Upper lobe of left lung (tissue), 6 donors: ENCODE measurements around the gene IL22RA2. TPM values are rescaled to one million over a fixed set of nuclear protein-coding genes. Genes with fewer than 3 reads are reported as not detected.

Source experiments
- ATAC-seq, 2 donors: fragments of 200-7000 bp; cut with Tn5 transposase; one replicate each; pipeline ENCODE4 v1.9.1; 2022; ENCODE audit warnings: mild to moderate bottlenecking in 2 of 2, moderate library complexity in 2 of 2; ENCODE audit not compliant: low FRiP score in 2 of 2
- DNase-seq, 2 donors: peaks; one replicate each; pipeline ENCODE4 v3.0.0-alpha.2; 2019 to 2020
- H3K27ac ChIP-seq, 4 donors: fragments of 200-600 bp; sonication (generic); one replicate each; pipeline ENCODE4 v1.5.1; 2016 to 2019
- H3K27me3 ChIP-seq, 4 donors: fragments of 200-600 bp; sonication (generic); one replicate each; pipeline ENCODE4 v1.5.1; 2017 to 2019
- H3K36me3 ChIP-seq, 4 donors: fragments of 200-600 bp; sonication (generic); one replicate each; pipeline ENCODE4 v1.5.1; 2016 to 2019
- H3K4me1 ChIP-seq, 4 donors: fragments of 200-600 bp; sonication (generic); one replicate each; pipeline ENCODE4 v1.5.1; 2018 to 2019
- H3K4me3 ChIP-seq, 4 donors: fragments of 200-600 bp; sonication (generic); one replicate each; pipeline ENCODE4 v1.5.1; 2017 to 2019; ENCODE audit warnings: mild to moderate bottlenecking in 2 of 4, moderate library complexity in 1 of 4
- H3K9me3 ChIP-seq, 4 donors: fragments of 200-600 bp; sonication (generic); one replicate each; pipeline ENCODE4 v1.5.1; 2018 to 2019
- CTCF ChIP-seq, 6 experiments: fragments of 450-650 bp in 4 of 6; fragments of 200-600 bp in 2 of 6; sonication (generic) in 2 of 6; IDR thresholded peaks; one replicate each; pipeline ENCODE4 v1.5.1; 2016 to 2019; ENCODE audit warnings: antibody characterized with exemption in 6 of 6
- EP300 ChIP-seq, 4 donors: sonication (generic); formaldehyde crosslinking; IDR thresholded peaks; one replicate each; pipeline ENCODE4 v1.5.1; 2017; ENCODE audit warnings: antibody characterized with exemption in 4 of 4, control low read depth in 2 of 4
- POLR2A ChIP-seq, 4 donors: fragments of 450-650 bp; IDR thresholded peaks; one replicate each; pipeline ENCODE4 v1.5.1; 2016 to 2017; ENCODE audit warnings: antibody characterized with exemption in 4 of 4, mild to moderate bottlenecking in 2 of 4
- POLR2AphosphoS5 ChIP-seq, 2 donors: sonication (generic); formaldehyde crosslinking; IDR thresholded peaks; one replicate each; pipeline ENCODE4 v1.5.1; 2017; ENCODE audit warnings: antibody characterized with exemption in 2 of 2
- whole genome bisulfite sequencing, 2 donors: methylation state at CpG; one replicate each; pipeline ENCODE4 v1.1.5; 2017 to 2018; 5-methylcytosine and 5-hydroxymethylcytosine counted together
- total RNA-seq, 6 donors: library from RNA; depleted of rRNA in 4 of 6; stranded (reverse); fragments of >200 nt in 4 of 6; gene quantifications; one replicate each; pipeline versions ENCODE4 v1.1.0 to v1.2.1, GENCODE V29; 2016 to 2021
- donor health status: DM: no; HTN: no; CAD: no; lungs with moderate emphysema.
- donor health status: DM: no; HTN: yes; CAD: no; lungs with severe emphysema.

IL22RA2 gene
- total RNA-seq, 6 donors from 2014 or later, result not detected

GRCh38 chr6:137181891-137182653 is 8.6 kb upstream of the IL22RA2 start:
- ATAC-seq (no peak), DNase-seq (no peak)
- Histone ChIP-seq H3K4me3 (no peak overlapping the region), H3K27ac (no peak overlapping the region), H3K9me3 (peaks cover 19 to 42% (median 36%) of the 10 kb centered on the region in 4 donors), H3K27me3 (no peaks in the 10 kb centered on the region), H3K36me3 (no peaks in the 10 kb centered on the region), H3K4me1 (no peaks in the 10 kb centered on the region)
- TF ChIP-seq CTCF (IDR thresholded peaks at IDR 0.05) (no peak), POLR2A (IDR thresholded peaks at IDR 0.05) (no peak), EP300 (IDR thresholded peaks at IDR 0.05) (no peak), POLR2AphosphoS5 (IDR thresholded peaks at IDR 0.05) (no peak)
- 80 to 87% methylated on average over 3 of the region's 3 CpGs for WGBS, 2 donors

- WGBS, 2 donors, result 90 to 91% methylated on average over 1 of the region's 1 CpG
- H3K4me1 ChIP-seq, result no peaks in the 10 kb centered on the region
Measured at GRCh38 chr6:137177611-137178010, 4.2 kb upstream of the IL22RA2 start.

GRCh38 chr6:137176729-137177128 is 3.3 kb upstream of the IL22RA2 start:
- TF ChIP-seq EP300 (IDR thresholded peaks at IDR 0.05) (no peak), POLR2A (IDR thresholded peaks at IDR 0.05) (no peak), POLR2AphosphoS5 (IDR thresholded peaks at IDR 0.05) (no peak), CTCF (IDR thresholded peaks at IDR 0.05) (no peak)
- H3K4me1 ChIP-seq, result no peaks in the 10 kb centered on the region
- peaks cover 0 to 5% (median 4%) of the 10 kb centered on the region in 4 donors for H3K9me3 ChIP-seq
- WGBS, 2 donors, result 91% methylated on average over 5 of the region's 5 CpGs
- DNase-seq, result no peak
- H3K27ac ChIP-seq, result no peak overlapping the region
- H3K27me3 ChIP-seq, result no peaks in the 10 kb centered on the region
- H3K4me3 ChIP-seq, result no peak overlapping the region
- no peaks in the 10 kb centered on the region for H3K36me3 ChIP-seq
- ATAC-seq, result no peak

More at GRCh38 chr6:137177611-137178010, 4.2 kb upstream of the IL22RA2 start:
- Histone ChIP-seq H3K27me3 (no peaks in the 10 kb centered on the region), H3K4me3 (no peak overlapping the region), H3K9me3 (peaks cover 3 to 14% (median 11%) of the 10 kb centered on the region in 4 donors), H3K27ac (no peak overlapping the region), H3K36me3 (no peaks in the 10 kb centered on the region)
- TF ChIP-seq POLR2A (IDR thresholded peaks at IDR 0.05) (no peak), EP300 (IDR thresholded peaks at IDR 0.05) (no peak), POLR2AphosphoS5 (IDR thresholded peaks at IDR 0.05) (no peak), CTCF (IDR thresholded peaks at IDR 0.05) (no peak)
- no peak for DNase-seq
- ATAC-seq, result no peak

GRCh38 chr6:137175868-137176245 is 2.4 kb upstream of the IL22RA2 start:
- peaks cover 0 to under 1% (median 0%) of the 10 kb centered on the region in 4 donors for H3K9me3 ChIP-seq
- TF ChIP-seq POLR2A (IDR thresholded peaks at IDR 0.05) (no peak), POLR2AphosphoS5 (IDR thresholded peaks at IDR 0.05) (no peak), CTCF (IDR thresholded peaks at IDR 0.05) (no peak), EP300 (IDR thresholded peaks at IDR 0.05) (no peak)
- no peaks in the 10 kb centered on the region for H3K4me1 ChIP-seq
- no peaks in the 10 kb centered on the region for H3K36me3 ChIP-seq
- WGBS, 2 donors, result 40 to 95% methylated on average over 1 of the region's 1 CpG
- H3K27ac ChIP-seq, result no peak overlapping the region
- no peak overlapping the region for H3K4me3 ChIP-seq
- no peak for ATAC-seq
- H3K27me3 ChIP-seq, result no peaks in the 10 kb centered on the region
- no peak for DNase-seq
